Measurements from ENCODE around the gene TMEM156. TPM values are rescaled to one million over a fixed set of nuclear protein-coding genes. Genes with fewer than 3 reads are reported as not detected.

The TMEM156 gene
- total and polyA plus RNA-seq, 10 of the 15 experiments (the other 5 are each of a cell fraction or from before 2014, with no cell fraction given) = 20.8 to 48.3 (median 32.7) TPM

DNA sequence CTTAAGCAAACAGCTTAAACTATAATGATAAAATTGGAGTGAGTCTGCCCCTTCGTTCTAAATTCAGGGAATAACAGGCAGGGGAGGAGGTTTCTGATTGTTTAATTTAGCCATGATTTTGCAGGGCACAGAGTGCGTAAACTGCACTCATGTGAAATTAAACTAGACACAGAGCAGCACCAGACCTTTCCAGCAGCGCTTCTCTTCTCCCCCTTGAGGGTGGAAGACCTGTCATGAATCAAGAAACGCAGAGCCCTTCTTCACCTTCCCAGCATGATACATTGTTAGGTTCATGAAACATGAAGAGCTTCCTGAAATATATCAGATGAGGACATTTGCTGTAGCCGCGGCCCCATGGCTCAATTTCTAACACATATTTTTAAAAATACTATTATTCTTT is 101.5 kb downstream of the TMEM156 start (continued):
- TF ChIP-seq, protein P1, sequence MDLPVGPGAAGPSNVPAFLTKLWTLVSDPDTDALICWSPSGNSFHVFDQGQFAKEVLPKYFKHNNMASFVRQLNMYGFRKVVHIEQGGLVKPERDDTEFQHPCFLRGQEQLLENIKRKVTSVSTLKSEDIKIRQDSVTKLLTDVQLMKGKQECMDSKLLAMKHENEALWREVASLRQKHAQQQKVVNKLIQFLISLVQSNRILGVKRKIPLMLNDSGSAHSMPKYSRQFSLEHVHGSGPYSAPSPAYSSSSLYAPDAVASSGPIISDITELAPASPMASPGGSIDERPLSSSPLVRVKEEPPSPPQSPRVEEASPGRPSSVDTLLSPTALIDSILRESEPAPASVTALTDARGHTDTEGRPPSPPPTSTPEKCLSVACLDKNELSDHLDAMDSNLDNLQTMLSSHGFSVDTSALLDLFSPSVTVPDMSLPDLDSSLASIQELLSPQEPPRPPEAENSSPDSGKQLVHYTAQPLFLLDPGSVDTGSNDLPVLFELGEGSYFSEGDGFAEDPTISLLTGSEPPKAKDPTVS (IDR thresholded peaks at IDR 0.05; ENCODE audit: low read depth, low read length) = no peak
- TF ChIP-seq HDGF (IDR thresholded peaks at IDR 0.05) = no peak
- TF ChIP-seq FOXM1 (IDR thresholded peaks at IDR 0.05; ENCODE audit: low read depth, low read length) = no peak
- TF ChIP-seq, protein P2, sequence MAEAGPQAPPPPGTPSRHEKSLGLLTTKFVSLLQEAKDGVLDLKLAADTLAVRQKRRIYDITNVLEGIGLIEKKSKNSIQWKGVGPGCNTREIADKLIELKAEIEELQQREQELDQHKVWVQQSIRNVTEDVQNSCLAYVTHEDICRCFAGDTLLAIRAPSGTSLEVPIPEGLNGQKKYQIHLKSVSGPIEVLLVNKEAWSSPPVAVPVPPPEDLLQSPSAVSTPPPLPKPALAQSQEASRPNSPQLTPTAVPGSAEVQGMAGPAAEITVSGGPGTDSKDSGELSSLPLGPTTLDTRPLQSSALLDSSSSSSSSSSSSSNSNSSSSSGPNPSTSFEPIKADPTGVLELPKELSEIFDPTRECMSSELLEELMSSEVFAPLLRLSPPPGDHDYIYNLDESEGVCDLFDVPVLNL (IDR thresholded peaks at IDR 0.05; ENCODE audit: low read depth, low read length) = no peak
- no peak for TF ChIP-seq SMAD1 (IDR thresholded peaks at IDR 0.05; ENCODE audit: low read depth, partially characterized antibody)
- no peak for TF ChIP-seq GATAD2B (conservative IDR thresholded peaks at IDR 0.05; ENCODE audit: low read depth)
- TF ChIP-seq, protein P3, sequence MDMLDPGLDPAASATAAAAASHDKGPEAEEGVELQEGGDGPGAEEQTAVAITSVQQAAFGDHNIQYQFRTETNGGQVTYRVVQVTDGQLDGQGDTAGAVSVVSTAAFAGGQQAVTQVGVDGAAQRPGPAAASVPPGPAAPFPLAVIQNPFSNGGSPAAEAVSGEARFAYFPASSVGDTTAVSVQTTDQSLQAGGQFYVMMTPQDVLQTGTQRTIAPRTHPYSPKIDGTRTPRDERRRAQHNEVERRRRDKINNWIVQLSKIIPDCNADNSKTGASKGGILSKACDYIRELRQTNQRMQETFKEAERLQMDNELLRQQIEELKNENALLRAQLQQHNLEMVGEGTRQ (IDR thresholded peaks at IDR 0.05; ENCODE audit: borderline replicate concordance, low read depth, low read length) = no peak

DNA sequence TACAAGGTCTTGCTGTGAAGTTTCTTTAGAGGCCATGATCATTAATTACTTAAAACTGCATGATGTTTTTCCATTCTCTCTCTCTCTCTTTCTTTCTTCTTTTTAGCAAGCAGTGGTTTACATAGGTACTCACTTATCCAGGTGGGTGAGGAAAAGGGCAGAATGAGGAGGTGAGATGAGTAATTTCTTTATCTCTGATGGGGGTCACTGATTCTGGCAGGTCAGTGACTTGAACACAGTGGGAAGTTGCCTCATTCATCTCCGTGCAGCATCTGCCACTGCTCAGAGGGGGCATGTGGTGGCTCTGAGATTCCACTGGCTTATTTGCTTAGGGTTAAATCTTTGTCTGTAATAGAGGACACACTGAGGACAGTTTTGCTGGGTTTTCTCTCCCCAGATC is 102.0 kb downstream of the TMEM156 start:
- DNase-seq (ENCODE audit: low read depth, low spot score) (no peak), ATAC-seq (peak; percentile 97), FAIRE-seq (no peak)
- H3K79me2 ChIP-seq (ENCODE audit: control insufficient read depth, insufficient read depth, low read length) = no peaks in the 10 kb centered on the region
- no peak overlapping the region for H2AFZ ChIP-seq (ENCODE audit: control insufficient read depth, low read depth, low read length)
- intact Hi-C loops (cut with micrococcal nuclease; ENCODE audit: unreplicated experiment) (no loop called here), in situ Hi-C loops (cut with MboI) (no loop called here)
- no peak overlapping the region for H3K4me3 ChIP-seq
- H3K4me1 ChIP-seq (ENCODE audit: control insufficient read depth, insufficient read depth, low read length) = no peaks in the 10 kb centered on the region; the same call in 1 of the 2 replicates
- H3K4me2 ChIP-seq (ENCODE audit: control insufficient read depth, insufficient read depth) = no peak overlapping the region
- no peaks in the 10 kb centered on the region for H3K27me3 ChIP-seq (replicated peaks in 1 of 2; ENCODE audit: control insufficient read depth in 2 of 2, insufficient read depth in 2 of 2, low read length in 1 of 2)
- CTCF ChIA-PET = interaction anchor here (0.7 kb wide), 1 partner anchor 225 kb away, joined by 3 read pairs; no protein-coding TSS in a partner anchor
- RAD21 ChIA-PET (ENCODE audit: unreplicated experiment) = no interaction called here
- no peaks in the 10 kb centered on the region for H4K20me1 ChIP-seq (ENCODE audit: control insufficient read depth, insufficient read depth)
- H3K27ac ChIP-seq (ENCODE audit: control insufficient read depth, insufficient read depth) = no peak overlapping the region
- SMC1A ChIA-PET (ENCODE audit: uncharacterized antibody, unreplicated experiment) = no interaction called here
- BruUV-seq (replicated peaks) = no TSS peak
- H3K9ac ChIP-seq (ENCODE audit: control insufficient read depth, insufficient read depth, low read length) = no peak overlapping the region
- no peaks in the 10 kb centered on the region for H3K9me3 ChIP-seq (replicated peaks; ENCODE audit: control insufficient read depth, insufficient read depth, low read length)
- 0% methylated on average over 1 of the region's 1 CpG for WGBS (ENCODE audit: insufficient coverage, insufficient replicate concordance, low lambda C conversion rate, missing lambda C conversion rate)
- POLR2A ChIA-PET = no interaction called here
- peaks cover 0 to 2% of the 10 kb centered on the region in 2 experiments; a peak in 1 of 4 replicates for H3K36me3 ChIP-seq (ENCODE audit: control insufficient read depth in 2 of 2, insufficient read depth in 2 of 2, low read length in 1 of 2)
- TF ChIP-seq HCFC1 (IDR thresholded peaks at IDR 0.05; ENCODE audit: low read length) (no peak), NFIC (IDR thresholded peaks at IDR 0.05; ENCODE audit: low read depth, low read length) (peak; percentile 64), SREBF1 (IDR thresholded peaks at IDR 0.05; ENCODE audit: low read length) (no peak), JUNB (IDR thresholded peaks at IDR 0.05) (peak; percentile 78), ZBED1 (IDR thresholded peaks at IDR 0.05; ENCODE audit: borderline replicate concordance) (no peak), RAD51 (IDR thresholded peaks at IDR 0.05) (no peak)
- TF ChIP-seq, protein P4, sequence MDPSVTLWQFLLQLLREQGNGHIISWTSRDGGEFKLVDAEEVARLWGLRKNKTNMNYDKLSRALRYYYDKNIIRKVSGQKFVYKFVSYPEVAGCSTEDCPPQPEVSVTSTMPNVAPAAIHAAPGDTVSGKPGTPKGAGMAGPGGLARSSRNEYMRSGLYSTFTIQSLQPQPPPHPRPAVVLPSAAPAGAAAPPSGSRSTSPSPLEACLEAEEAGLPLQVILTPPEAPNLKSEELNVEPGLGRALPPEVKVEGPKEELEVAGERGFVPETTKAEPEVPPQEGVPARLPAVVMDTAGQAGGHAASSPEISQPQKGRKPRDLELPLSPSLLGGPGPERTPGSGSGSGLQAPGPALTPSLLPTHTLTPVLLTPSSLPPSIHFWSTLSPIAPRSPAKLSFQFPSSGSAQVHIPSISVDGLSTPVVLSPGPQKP (IDR thresholded peaks at IDR 0.05; ENCODE audit: low read depth, low read length) = no peak
- TF ChIP-seq, protein P5, sequence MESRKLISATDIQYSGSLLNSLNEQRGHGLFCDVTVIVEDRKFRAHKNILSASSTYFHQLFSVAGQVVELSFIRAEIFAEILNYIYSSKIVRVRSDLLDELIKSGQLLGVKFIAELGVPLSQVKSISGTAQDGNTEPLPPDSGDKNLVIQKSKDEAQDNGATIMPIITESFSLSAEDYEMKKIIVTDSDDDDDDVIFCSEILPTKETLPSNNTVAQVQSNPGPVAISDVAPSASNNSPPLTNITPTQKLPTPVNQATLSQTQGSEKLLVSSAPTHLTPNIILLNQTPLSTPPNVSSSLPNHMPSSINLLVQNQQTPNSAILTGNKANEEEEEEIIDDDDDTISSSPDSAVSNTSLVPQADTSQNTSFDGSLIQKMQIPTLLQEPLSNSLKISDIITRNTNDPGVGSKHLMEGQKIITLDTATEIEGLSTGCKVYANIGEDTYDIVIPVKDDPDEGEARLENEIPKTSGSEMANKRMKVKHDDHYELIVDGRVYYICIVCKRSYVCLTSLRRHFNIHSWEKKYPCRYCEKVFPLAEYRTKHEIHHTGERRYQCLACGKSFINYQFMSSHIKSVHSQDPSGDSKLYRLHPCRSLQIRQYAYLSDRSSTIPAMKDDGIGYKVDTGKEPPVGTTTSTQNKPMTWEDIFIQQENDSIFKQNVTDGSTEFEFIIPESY (IDR thresholded peaks at IDR 0.05) = no peak
- TF ChIP-seq, protein P6, sequence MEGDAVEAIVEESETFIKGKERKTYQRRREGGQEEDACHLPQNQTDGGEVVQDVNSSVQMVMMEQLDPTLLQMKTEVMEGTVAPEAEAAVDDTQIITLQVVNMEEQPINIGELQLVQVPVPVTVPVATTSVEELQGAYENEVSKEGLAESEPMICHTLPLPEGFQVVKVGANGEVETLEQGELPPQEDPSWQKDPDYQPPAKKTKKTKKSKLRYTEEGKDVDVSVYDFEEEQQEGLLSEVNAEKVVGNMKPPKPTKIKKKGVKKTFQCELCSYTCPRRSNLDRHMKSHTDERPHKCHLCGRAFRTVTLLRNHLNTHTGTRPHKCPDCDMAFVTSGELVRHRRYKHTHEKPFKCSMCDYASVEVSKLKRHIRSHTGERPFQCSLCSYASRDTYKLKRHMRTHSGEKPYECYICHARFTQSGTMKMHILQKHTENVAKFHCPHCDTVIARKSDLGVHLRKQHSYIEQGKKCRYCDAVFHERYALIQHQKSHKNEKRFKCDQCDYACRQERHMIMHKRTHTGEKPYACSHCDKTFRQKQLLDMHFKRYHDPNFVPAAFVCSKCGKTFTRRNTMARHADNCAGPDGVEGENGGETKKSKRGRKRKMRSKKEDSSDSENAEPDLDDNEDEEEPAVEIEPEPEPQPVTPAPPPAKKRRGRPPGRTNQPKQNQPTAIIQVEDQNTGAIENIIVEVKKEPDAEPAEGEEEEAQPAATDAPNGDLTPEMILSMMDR (IDR thresholded peaks at IDR 0.05 in 2 of 3, conservative IDR thresholded peaks at IDR 0.05 in 1 of 3; ENCODE audit: control insufficient read depth in 2 of 3, extremely low read depth in 1 of 3, insufficient read depth in 1 of 3, low read depth in 3 of 3, low read length in 3 of 3) = no peak

Measured in GM12878 (cell line).